Activated naive CD4-positive, alpha-beta T cell treated with anti-CD3 and anti-CD28 coated beads, Interleukin-2, amount 50 U/mL, for 24 hours (primary cell): Measurements from ENCODE around the gene CRTC3.

Experiments used
- H3K27ac Mint-ChIP-seq: one replicate; pipeline ENCODE4 v1.8.0; 2021; ENCODE audit warnings: mild to moderate bottlenecking, mixed read lengths
- H3K27me3 Mint-ChIP-seq: one replicate; pipeline ENCODE4 v1.8.0; 2021; ENCODE audit warnings: mixed read lengths
- H3K36me3 Mint-ChIP-seq: one replicate; pipeline ENCODE4 v1.8.0; 2021; ENCODE audit warnings: mixed read lengths
- H3K4me1 Mint-ChIP-seq: one replicate; pipeline ENCODE4 v1.8.0; 2021; ENCODE audit warnings: mixed read lengths
- H3K4me3 Mint-ChIP-seq: one replicate; pipeline ENCODE4 v1.8.0; 2021; ENCODE audit warnings: mild to moderate bottlenecking, mixed read lengths
- H3K9me3 Mint-ChIP-seq: one replicate; pipeline ENCODE4 v1.8.0; 2021; ENCODE audit warnings: mixed read lengths

Gene CRTC3

GRCh38 chr15:90591524-90591923, 61.8 kb downstream of the CRTC3 start:
- H3K4me3 Mint-ChIP-seq = no peak overlapping the region
- peak overlapping the region; percentile 74 for H3K27ac Mint-ChIP-seq
- H3K4me1 Mint-ChIP-seq = peaks cover 76% of the 10 kb centered on the region
- H3K36me3 Mint-ChIP-seq = peaks cover 10% of the 10 kb centered on the region
- H3K27me3 Mint-ChIP-seq = no peaks in the 10 kb centered on the region
- H3K9me3 Mint-ChIP-seq = peaks cover 4% of the 10 kb centered on the region

DNA sequence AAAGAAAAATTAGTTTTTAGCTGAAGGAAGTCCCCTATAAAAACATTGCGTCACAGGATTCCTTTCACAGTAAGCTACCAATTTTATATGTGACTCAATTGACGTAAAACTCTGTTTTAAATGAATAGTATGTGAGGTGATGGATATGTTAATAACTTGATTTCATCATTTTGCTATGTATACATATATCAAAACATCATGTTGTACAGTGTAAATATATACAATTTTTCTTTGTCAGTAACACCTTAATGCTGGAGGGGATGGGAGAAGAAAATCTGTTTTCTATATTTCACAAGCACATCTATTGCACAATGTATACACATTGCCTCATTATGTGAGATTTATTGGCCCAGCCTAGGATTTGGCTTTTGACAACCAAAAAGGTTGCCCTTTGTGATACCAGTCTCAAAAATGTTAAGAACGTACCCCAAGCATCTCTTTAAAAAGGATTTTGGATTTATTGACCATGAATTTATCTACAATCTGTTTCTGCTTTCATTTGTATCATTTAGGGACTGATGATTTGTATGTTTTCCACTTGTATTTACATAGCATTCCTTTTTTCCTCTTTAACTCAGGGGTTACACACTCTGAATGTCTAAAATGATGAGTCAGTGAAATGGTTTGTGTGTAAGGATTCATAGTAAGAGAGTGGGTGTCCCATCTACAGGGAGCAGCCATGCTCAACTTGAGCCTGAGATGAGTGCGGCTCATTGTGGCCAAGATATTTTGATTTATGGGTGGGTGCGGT, 62.6 kb downstream of the CRTC3 start:
- H3K4me3 Mint-ChIP-seq = no peak overlapping the region
- no peaks in the 10 kb centered on the region for H3K27me3 Mint-ChIP-seq
- peaks cover 4% of the 10 kb centered on the region for H3K9me3 Mint-ChIP-seq
- H3K36me3 Mint-ChIP-seq = peaks cover 10% of the 10 kb centered on the region
- H3K4me1 Mint-ChIP-seq = peaks cover 76% of the 10 kb centered on the region
- peak overlapping the region; percentile 91 for H3K27ac Mint-ChIP-seq

DNA sequence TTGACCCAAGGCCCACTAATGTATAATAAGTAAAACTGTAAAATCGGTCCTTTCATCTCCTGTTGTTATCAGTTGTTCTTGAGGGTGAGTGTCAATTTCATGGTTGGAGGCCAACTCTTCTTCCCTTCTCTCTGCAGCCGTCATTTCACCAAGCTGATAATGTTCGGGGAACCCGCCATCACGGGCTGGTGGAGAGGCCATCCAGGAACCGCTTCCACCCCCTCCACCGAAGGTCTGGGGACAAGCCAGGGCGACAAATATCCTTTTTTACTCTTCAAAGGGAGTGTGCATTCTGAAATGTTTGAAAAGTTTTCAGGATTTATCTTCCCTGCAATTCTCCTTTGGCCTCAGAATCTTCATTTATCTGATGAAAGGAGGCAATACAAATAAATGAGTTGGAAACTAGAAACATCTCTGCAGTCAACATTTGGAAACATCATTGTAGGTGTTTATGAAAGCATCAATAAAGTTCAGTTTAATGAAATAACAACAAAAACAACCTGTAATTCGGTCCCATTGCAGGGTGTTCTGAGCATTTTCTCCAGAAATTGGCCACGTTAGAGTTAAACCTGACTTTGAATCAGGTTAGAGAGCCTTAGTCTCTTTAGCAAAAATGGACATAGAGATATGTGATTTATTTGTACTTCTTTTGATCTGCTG, 63.9 kb downstream of the CRTC3 start:
- Mint-ChIP-seq H3K36me3 (peaks cover 10% of the 10 kb centered on the region), H3K27ac (peak overlapping the region; percentile 100), H3K4me3 (peak overlapping the region; percentile 85), H3K27me3 (no peaks in the 10 kb centered on the region), H3K9me3 (peaks cover 4% of the 10 kb centered on the region), H3K4me1 (peaks cover 80% of the 10 kb centered on the region)

- Mint-ChIP-seq H3K27ac (peak overlapping the region; percentile 100), H3K9me3 (peaks cover 4% of the 10 kb centered on the region), H3K27me3 (no peaks in the 10 kb centered on the region), H3K4me1 (peaks cover 83% of the 10 kb centered on the region), H3K36me3 (peaks cover 10% of the 10 kb centered on the region), H3K4me3 (peak overlapping the region; percentile 85)
Observed at GRCh38 chr15:90594301-90594738, 64.6 kb downstream of the CRTC3 start.

DNA sequence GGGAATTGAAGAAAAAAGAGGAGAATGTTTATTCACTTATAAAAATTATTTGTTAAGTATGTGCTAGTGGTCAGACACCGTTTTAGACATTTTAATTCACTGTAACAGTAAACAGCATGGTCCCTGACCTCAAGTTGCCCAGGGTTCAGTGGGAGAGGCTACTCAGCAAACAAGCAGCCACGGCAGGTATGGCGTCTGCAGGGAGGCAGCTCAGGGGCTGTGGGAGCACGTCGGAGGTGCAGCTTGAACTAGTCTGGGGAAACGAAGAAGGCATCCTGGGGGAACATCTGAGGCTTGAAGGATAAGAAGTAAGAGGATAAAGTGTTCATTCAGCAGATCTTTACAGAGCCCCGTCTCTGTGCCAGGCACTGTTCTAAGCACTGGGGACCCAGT, 66.0 kb downstream of the CRTC3 start:
- peak overlapping the region; percentile 96 for H3K27ac Mint-ChIP-seq
- H3K36me3 Mint-ChIP-seq = peaks cover 10% of the 10 kb centered on the region
- no peak overlapping the region for H3K4me3 Mint-ChIP-seq
- peaks cover 4% of the 10 kb centered on the region for H3K9me3 Mint-ChIP-seq
- no peaks in the 10 kb centered on the region for H3K27me3 Mint-ChIP-seq
- peaks cover 89% of the 10 kb centered on the region for H3K4me1 Mint-ChIP-seq

DNA sequence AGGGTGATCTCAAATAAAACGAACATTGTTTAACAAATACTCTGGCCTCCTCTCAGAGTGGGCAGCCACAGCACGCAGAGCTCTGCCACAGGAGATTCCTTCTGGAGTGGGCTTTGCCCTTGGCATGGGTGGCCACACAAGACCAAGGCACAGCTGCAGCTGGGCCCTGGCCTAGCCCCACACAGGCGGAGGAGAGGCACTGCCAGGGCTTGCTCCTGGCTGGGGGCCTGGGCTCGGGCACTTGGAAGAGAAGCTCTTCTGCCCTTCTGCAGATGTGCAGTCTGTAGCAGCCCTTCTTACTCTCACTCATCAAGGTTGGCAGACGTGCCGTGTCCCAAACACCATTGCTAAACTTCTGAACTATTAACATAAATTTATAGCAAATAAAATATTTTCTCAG, 67.2 kb downstream of the CRTC3 start:
- Mint-ChIP-seq H3K4me3 (peak overlapping the region; percentile 39), H3K27ac (peak overlapping the region; percentile 96), H3K9me3 (peaks cover 3% of the 10 kb centered on the region), H3K36me3 (peaks cover 10% of the 10 kb centered on the region), H3K27me3 (no peaks in the 10 kb centered on the region), H3K4me1 (peaks cover 91% of the 10 kb centered on the region)

DNA sequence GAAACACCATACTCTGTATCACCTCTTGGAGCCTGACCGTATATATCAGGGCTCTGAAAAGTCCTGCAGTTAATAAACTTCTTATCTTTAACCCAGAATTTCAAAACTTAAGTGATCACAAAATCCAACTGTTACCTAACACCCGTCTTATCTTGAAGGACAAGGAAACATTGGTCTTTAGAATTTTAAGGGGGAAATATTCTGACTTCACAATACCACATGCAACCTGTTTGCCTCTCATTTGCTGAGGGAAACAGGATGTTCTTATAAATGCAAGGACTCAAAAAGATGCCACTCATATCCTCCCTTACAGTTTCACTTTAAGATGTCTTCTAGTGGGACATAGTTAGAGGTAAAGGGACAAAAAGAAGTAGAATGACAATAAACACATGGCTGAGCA, 67.9 kb downstream of the CRTC3 start:
- Mint-ChIP-seq H3K9me3 (no peaks in the 10 kb centered on the region), H3K36me3 (peaks cover 10% of the 10 kb centered on the region), H3K27me3 (no peaks in the 10 kb centered on the region), H3K27ac (peak overlapping the region; percentile 96), H3K4me3 (peak overlapping the region; percentile 39), H3K4me1 (peaks cover 90% of the 10 kb centered on the region)

GRCh38 chr15:90598031-90598577, 68.4 kb downstream of the CRTC3 start:
- H3K27ac Mint-ChIP-seq = peak overlapping the region; percentile 96
- H3K36me3 Mint-ChIP-seq = peaks cover 10% of the 10 kb centered on the region
- H3K27me3 Mint-ChIP-seq = no peaks in the 10 kb centered on the region
- H3K9me3 Mint-ChIP-seq = no peaks in the 10 kb centered on the region
- peaks cover 86% of the 10 kb centered on the region for H3K4me1 Mint-ChIP-seq
- peak overlapping the region; percentile 58 for H3K4me3 Mint-ChIP-seq

- Mint-ChIP-seq H3K4me3 (peak overlapping the region; percentile 58), H3K36me3 (peaks cover 10% of the 10 kb centered on the region), H3K27ac (peak overlapping the region; percentile 96), H3K27me3 (no peaks in the 10 kb centered on the region), H3K9me3 (no peaks in the 10 kb centered on the region), H3K4me1 (peaks cover 85% of the 10 kb centered on the region)
Observed at GRCh38 chr15:90598679-90599078, 69.0 kb downstream of the CRTC3 start.

DNA sequence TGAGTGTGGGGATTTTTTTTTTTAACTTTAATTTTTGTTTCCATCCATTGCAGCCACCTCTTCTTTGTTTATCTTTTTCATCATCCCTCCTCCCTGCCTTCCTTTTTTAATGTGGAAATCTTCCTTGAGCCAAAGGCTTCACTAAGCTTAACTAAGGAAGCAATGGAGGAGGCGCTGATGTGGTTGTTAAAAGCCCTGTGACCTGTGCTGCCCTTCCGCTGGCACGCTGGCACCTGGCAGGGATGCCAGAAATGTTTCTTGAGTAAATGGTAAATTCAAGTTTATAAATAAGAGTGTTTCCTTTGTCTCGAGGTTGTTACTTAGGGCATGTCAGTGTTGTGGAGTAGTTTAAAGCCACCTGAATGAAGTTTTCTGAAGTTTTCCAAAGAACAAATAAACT, 69.4 kb downstream of the CRTC3 start:
- Mint-ChIP-seq H3K4me1 (peaks cover 85% of the 10 kb centered on the region), H3K9me3 (no peaks in the 10 kb centered on the region), H3K4me3 (peak overlapping the region; percentile 30), H3K27ac (peak overlapping the region; percentile 96), H3K36me3 (peaks cover 10% of the 10 kb centered on the region), H3K27me3 (no peaks in the 10 kb centered on the region)

DNA sequence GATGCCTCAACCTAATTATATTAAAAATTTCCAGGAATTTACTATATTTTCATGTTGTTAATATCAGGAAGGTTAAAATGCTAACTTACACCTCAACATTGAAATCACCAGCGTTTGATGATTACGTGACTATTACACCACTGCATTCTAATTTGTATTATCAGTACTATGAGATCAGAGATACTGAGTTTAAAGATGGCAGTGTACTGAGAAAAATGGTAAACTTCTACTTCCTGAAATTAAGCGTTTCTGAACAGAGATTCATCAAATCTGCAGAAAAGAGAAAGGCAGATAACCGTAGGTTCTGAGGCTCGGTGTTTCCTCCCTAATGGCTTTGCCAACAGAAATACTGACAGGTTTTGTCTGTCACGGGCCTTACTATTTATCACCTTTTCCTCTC, 69.9 kb downstream of the CRTC3 start:
- Mint-ChIP-seq H3K9me3 (no peaks in the 10 kb centered on the region), H3K27ac (peak overlapping the region; percentile 96), H3K27me3 (no peaks in the 10 kb centered on the region), H3K4me1 (peaks cover 86% of the 10 kb centered on the region), H3K4me3 (peak overlapping the region; percentile 8), H3K36me3 (peaks cover 12% of the 10 kb centered on the region)

DNA sequence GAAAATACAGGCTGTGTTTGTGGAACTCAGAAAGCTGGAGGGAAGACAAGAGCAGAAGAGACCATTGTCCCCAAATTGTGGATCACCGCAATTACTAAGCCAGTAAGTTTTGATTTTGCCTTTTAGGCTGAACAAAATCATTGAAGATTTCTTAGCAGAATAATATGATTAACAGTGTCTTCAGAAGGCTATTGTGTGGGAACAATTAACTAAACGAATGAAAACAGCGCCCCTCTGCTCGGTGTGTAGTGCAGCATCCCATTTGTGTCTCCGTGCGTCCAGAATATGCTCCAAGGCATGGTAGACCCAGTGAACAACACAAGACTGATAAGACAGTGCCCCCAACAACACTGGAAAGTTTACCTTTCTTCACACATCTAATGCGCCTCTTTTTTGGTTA, 71.2 kb downstream of the CRTC3 start:
- H3K27ac Mint-ChIP-seq = peak overlapping the region; percentile 96
- H3K36me3 Mint-ChIP-seq = peaks cover 11% of the 10 kb centered on the region
- H3K4me1 Mint-ChIP-seq = peaks cover 80% of the 10 kb centered on the region
- no peaks in the 10 kb centered on the region for H3K9me3 Mint-ChIP-seq
- H3K4me3 Mint-ChIP-seq = no peak overlapping the region
- no peaks in the 10 kb centered on the region for H3K27me3 Mint-ChIP-seq

GRCh38 chr15:90603893-90604292, 74.2 kb downstream of the CRTC3 start:
- Mint-ChIP-seq H3K36me3 (peaks cover 12% of the 10 kb centered on the region), H3K4me3 (peak overlapping the region; percentile 26), H3K27ac (peak overlapping the region; percentile 74), H3K9me3 (no peaks in the 10 kb centered on the region), H3K4me1 (peaks cover 63% of the 10 kb centered on the region), H3K27me3 (no peaks in the 10 kb centered on the region)

GRCh38 chr15:90606641-90607040, 76.9 kb downstream of the CRTC3 start:
- peaks cover 12% of the 10 kb centered on the region for H3K36me3 Mint-ChIP-seq
- H3K27ac Mint-ChIP-seq = no peak overlapping the region
- H3K9me3 Mint-ChIP-seq = no peaks in the 10 kb centered on the region
- no peaks in the 10 kb centered on the region for H3K27me3 Mint-ChIP-seq
- H3K4me1 Mint-ChIP-seq = peaks cover 52% of the 10 kb centered on the region
- no peak overlapping the region for H3K4me3 Mint-ChIP-seq

DNA sequence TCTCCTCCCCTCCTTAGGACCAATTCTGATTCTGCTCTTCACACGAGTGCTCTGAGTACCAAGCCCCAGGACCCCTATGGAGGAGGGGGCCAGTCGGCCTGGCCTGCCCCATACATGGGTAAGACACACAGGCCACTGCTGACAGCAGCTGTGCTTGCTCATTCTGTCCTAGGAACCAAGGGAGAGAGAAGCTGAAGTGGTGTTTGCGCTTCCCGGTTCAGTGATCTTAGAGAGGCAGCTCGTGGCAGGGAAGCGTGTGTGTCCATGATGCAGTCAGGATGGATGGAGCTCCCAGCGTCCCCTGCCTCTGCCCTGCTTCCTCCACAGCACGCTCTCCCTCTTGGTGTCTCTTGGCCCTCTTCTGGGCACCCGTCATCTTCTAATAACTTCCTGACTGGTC, 77.6 kb downstream of the CRTC3 start:
- Mint-ChIP-seq H3K9me3 (no peaks in the 10 kb centered on the region), H3K27ac (peak overlapping the region; percentile 59), H3K4me3 (no peak overlapping the region), H3K27me3 (no peaks in the 10 kb centered on the region), H3K4me1 (peaks cover 52% of the 10 kb centered on the region), H3K36me3 (peaks cover 12% of the 10 kb centered on the region)
